NB4 (cell line): ENCODE results near the gene CD300LB.
A peak's percentile ranks its signal among the peaks of the same experiment; 100 is the strongest.
"Not testable (repeated sequence)": the region's sequence is repeated elsewhere in the genome, so short reads cannot be mapped to it uniquely, and the experiment has no call there.

Experiments
- DNase-seq: peaks from one replicate; pipeline ENCODE4 v3.0.0; 2010; ENCODE audit warnings: low read depth
- H3K4me3 ChIP-seq: one replicate; pipeline ENCODE4 v1.5.1; 2011; ENCODE audit warnings: mild to moderate bottlenecking, low read depth, low read length, moderate library complexity
- MAX ChIP-seq: IDR thresholded peaks from 2 replicates; pipeline ENCODE4 v1.6.1; 2011; ENCODE audit warnings: low read depth, low read length
- MYC ChIP-seq: IDR thresholded peaks from 2 replicates; pipeline ENCODE4 v1.6.1; 2011; ENCODE audit warnings: low read depth, low read length
- POLR2A ChIP-seq: IDR thresholded peaks from 2 replicates; pipeline ENCODE4 v1.6.1; 2011; ENCODE audit warnings: mild to moderate bottlenecking; ENCODE audit not compliant: insufficient read length; ENCODE audit errors: extremely low read depth
- TF ChIP-seq, protein P1 (sequence below): IDR thresholded peaks from one replicate; pipeline ENCODE4 v1.5.1; 2012; ENCODE audit warnings: low read depth, low read length

CD300LB gene

DNA sequence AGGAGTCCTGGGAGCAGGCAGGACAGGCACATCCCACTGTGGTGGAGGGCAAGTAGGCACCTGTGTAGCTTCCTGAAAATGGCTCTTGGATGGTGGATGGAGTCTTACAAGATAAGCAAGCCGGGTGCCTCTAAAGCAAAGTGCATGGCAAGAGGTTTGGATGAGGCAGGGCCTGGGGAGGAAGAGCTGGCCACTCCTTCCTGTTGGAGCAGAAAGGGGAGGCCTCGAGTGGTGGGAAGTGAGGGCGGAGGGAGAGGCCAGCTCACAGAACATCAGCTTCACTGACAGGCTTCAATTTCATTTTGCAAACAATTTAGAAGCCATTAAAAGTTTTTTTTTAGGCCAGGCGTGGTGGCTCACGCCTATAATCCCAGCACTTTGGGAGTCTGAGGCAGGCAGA lies 33.8 kb downstream of the CD300LB start:
- TF ChIP-seq POLR2A (no peak), MAX (no peak), MYC (no peak)
- TF ChIP-seq, protein P1, sequence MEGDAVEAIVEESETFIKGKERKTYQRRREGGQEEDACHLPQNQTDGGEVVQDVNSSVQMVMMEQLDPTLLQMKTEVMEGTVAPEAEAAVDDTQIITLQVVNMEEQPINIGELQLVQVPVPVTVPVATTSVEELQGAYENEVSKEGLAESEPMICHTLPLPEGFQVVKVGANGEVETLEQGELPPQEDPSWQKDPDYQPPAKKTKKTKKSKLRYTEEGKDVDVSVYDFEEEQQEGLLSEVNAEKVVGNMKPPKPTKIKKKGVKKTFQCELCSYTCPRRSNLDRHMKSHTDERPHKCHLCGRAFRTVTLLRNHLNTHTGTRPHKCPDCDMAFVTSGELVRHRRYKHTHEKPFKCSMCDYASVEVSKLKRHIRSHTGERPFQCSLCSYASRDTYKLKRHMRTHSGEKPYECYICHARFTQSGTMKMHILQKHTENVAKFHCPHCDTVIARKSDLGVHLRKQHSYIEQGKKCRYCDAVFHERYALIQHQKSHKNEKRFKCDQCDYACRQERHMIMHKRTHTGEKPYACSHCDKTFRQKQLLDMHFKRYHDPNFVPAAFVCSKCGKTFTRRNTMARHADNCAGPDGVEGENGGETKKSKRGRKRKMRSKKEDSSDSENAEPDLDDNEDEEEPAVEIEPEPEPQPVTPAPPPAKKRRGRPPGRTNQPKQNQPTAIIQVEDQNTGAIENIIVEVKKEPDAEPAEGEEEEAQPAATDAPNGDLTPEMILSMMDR = no peak
- peak; percentile 33 for DNase-seq
- no peak overlapping the region for H3K4me3 ChIP-seq

- TF ChIP-seq, protein P1 = peak; percentile 91
- 0 out of 2 replicates have a peak, but pooled peaks have one; percentile 19 for TF ChIP-seq MYC
- no peak for TF ChIP-seq POLR2A
- peak; percentile 77 for TF ChIP-seq MAX
- peak; percentile 75 for DNase-seq
- no peak overlapping the region for H3K4me3 ChIP-seq
Observed at GRCh38 chr17:74493331-74493833, 37.9 kb downstream of the CD300LB start.

GRCh38 chr17:74491626-74492025 lies 39.6 kb downstream of the CD300LB start:
- H3K4me3 ChIP-seq = no peak overlapping the region
- TF ChIP-seq MAX (no peak), POLR2A (no peak), MYC (no peak)
- TF ChIP-seq, protein P1 = no peak
- DNase-seq = peak; percentile 44

- no peak for TF ChIP-seq MYC
- TF ChIP-seq MAX = no peak
- no peak for DNase-seq
- H3K4me3 ChIP-seq = no peak overlapping the region
Observed at GRCh38 chr17:74490716-74491115, 40.6 kb downstream of the CD300LB start.

DNA sequence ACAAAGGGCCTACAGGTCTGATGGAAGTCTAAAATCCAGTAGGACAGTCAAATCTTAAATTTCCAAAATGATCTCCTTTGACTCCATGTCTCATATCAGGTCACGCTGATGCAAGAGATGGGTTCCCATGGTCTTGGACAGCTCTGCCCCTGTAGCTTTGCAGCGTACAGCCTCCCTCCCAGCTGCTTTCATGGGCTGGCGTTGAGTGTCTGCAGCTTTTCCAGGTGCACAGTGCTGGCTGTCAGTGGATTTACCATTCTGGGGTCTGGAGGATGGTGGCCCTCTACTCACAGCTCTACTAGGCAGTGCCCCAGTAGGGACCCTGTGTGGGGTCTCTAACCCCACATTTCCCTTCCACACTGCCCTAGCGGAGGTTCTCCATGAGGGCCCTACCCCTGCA lies 43.0 kb downstream of the CD300LB start:
- DNase-seq, H3K4me3 ChIP-seq: not testable (repeated sequence)

GRCh38 chr17:74485841-74486240 lies 45.4 kb downstream of the CD300LB start:
- TF ChIP-seq, protein P1 = no peak
- TF ChIP-seq POLR2A (no peak), MYC (no peak), MAX (no peak)
- no peak for DNase-seq
- H3K4me3 ChIP-seq = no peak overlapping the region

GRCh38 chr17:74485022-74485743 lies 46.1 kb downstream of the CD300LB start:
- no peak for DNase-seq
- TF ChIP-seq MAX = no peak
- no peak overlapping the region for H3K4me3 ChIP-seq
